DND-41 (cell line): Measurements from ENCODE around the gene PIK3R6.

Experiments
- EZH2 ChIP-seq: IDR thresholded peaks from 3 replicates; pipeline ENCODE4 v1.6.1; 2012; ENCODE audit warnings: borderline replicate concordance, low read depth, mild to moderate bottlenecking, moderate library complexity, low read length, inconsistent platforms; ENCODE audit not compliant: severe bottlenecking
- TF ChIP-seq, protein P1 (sequence below): IDR thresholded peaks from 2 replicates; pipeline ENCODE4 v1.5.1; 2012; ENCODE audit warnings: borderline replicate concordance, low read length, moderate library complexity, mild to moderate bottlenecking; ENCODE audit not compliant: poor library complexity, severe bottlenecking; ENCODE audit errors: extremely low read depth

GRCh38 chr17:8799570-8800212 is 67.8 kb downstream of the PIK3R6 start:
- TF ChIP-seq EZH2: no peak
- TF ChIP-seq, protein P1, sequence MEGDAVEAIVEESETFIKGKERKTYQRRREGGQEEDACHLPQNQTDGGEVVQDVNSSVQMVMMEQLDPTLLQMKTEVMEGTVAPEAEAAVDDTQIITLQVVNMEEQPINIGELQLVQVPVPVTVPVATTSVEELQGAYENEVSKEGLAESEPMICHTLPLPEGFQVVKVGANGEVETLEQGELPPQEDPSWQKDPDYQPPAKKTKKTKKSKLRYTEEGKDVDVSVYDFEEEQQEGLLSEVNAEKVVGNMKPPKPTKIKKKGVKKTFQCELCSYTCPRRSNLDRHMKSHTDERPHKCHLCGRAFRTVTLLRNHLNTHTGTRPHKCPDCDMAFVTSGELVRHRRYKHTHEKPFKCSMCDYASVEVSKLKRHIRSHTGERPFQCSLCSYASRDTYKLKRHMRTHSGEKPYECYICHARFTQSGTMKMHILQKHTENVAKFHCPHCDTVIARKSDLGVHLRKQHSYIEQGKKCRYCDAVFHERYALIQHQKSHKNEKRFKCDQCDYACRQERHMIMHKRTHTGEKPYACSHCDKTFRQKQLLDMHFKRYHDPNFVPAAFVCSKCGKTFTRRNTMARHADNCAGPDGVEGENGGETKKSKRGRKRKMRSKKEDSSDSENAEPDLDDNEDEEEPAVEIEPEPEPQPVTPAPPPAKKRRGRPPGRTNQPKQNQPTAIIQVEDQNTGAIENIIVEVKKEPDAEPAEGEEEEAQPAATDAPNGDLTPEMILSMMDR: no peak
